ENCODE results near the gene OLFML2A. TPM values are rescaled to one million over a fixed set of nuclear protein-coding genes. Genes with fewer than 3 reads are reported as not detected.

Gene OLFML2A
- polyA plus RNA-seq, 4 donors = 23.5 to 34.5 (median 26.3) TPM

DNA sequence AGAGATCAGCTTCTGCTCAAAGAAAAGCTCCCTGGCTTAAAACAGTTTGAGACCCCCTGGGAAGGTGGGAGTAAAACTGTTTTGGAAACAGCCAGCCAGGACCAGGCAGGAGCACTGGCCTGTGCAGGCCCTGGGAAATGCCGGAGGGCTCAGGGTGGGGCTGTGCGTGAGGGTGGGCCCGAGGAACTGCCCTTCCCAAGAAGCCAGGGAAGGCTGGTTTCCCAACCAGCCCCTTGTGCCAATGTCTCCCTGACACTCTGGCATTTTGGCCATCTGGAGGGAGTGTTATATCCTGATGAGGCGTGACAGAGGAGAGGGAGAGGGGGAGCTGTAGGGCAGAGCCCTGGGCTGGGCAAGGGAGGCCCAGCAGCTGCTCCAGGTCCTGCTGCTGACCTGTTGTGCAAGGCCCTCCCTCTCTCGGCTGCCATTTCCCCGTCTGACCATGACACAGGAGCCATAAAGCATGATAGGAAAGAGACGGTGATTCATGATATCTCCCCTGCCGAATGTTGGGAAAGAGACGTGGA lies 16.1 kb downstream of the OLFML2A start:
- DNase-seq (ENCODE audit: low read depth in 4 of 4, low spot score in 3 of 4) = no peak

DNA sequence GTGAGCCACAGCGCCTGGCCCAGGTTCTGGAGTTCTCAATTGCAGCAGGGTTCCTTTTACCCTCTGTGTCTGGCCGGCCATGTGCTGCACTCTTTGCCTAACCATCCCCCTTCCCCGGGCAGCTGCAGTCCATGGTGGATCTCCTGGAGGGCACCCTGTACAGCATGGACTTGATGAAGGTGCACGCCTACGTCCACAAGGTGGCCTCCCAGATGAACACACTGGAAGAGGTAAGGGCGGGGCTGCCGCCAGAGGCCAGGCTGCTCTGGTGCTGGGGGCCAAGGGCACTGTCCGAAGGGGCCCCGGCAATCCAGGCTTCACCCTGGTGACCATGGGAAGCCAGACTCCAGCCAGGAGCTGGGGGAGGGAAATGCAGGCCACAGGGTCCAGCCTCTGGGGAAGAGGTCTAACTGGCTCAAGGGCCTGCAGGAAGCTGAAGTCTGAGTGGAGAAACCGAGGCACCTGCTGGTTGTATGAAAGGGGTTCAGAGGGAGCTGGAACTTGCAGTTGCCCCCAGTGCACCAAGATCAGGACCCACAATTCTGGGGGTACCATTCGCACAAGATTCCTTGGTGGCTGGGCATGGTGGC lies 18.1 kb downstream of the OLFML2A start:
- no peak for DNase-seq (ENCODE audit: low read depth in 4 of 4, low spot score in 3 of 4)

- DNase-seq (ENCODE audit: low read depth in 4 of 4, low spot score in 3 of 4) = no peak
Observed at GRCh38 chr9:124795881-124796431, 19.0 kb downstream of the OLFML2A start.

DNA sequence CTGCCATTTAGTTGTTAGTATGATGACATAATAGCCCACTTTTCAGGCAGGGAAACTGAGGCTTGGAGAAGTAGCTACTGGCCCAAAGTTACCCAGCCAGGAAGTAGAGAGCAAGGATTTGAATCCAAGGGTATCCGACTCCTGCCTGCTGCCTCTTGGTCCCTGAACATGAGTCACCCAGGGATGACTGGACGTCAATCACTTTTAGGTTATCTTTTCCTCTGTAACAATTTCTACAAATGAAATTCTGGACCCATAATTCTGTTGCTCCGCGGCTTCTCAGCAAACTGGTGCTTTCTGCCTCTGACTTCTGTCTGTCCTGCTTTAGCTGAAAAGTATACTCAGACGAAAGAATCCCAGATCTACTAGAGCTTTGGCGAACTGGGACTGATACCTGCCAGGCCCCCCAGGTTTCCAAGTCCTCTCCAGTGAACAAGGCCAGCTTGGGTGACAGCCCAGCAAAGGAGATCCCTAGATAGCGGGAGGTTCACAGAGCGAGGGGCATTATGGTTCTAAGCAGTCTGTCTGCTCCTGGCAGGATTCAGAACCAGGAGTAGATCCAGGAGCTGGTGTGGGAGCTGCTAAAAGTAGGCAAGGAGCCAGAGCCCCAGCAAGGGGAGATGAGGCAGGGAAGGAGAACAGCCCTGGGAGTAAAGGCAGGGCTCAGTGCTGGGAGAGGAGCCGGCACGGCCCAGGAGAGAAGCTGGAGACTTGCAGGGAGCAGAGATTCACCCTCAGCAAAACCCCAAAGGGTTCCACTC lies 20.6 kb downstream of the OLFML2A start:
- DNase-seq (ENCODE audit: low read depth in 4 of 4, low spot score in 3 of 4) = no peak

- no peak for DNase-seq (ENCODE audit: low read depth in 4 of 4, low spot score in 3 of 4)
Observed at GRCh38 chr9:124799274-124800006, 22.5 kb downstream of the OLFML2A start.

- DNase-seq (ENCODE audit: low read depth in 4 of 4, low spot score in 3 of 4) = no peak
Observed at GRCh38 chr9:124800306-124801259, 23.6 kb downstream of the OLFML2A start.

- no peak for DNase-seq (ENCODE audit: low read depth in 4 of 4, low spot score in 3 of 4)
Observed at GRCh38 chr9:124801356-124801755, 24.4 kb downstream of the OLFML2A start.

DNA sequence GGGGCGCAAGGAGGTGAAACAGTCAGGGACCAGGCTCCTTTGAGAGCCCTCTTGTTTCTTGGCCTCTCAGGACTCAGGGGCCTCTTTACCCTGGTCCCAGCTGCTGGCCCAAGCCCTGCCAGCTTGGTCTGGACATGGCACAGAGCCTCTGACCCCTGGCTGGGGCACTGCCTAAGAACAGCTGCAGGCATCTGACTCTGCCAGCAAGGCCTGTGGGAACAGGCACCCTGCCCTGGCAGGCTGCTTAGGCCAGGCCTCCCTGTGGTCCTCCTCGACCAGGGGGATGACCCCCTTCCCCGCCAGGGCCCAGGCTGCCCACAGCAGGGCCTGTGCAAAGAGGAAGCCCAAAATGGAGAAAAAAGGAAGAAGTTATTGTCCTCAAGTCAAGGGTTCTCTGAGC lies 25.5 kb downstream of the OLFML2A start:
- DNase-seq (ENCODE audit: low read depth in 4 of 4, low spot score in 3 of 4) = no peak

GRCh38 chr9:124803911-124804310 lies 27.0 kb downstream of the OLFML2A start:
- DNase-seq (ENCODE audit: low read depth in 4 of 4, low spot score in 3 of 4) = no peak

GRCh38 chr9:124805186-124805585 lies 28.3 kb downstream of the OLFML2A start:
- no peak for DNase-seq (ENCODE audit: low read depth in 4 of 4, low spot score in 3 of 4)

DNA sequence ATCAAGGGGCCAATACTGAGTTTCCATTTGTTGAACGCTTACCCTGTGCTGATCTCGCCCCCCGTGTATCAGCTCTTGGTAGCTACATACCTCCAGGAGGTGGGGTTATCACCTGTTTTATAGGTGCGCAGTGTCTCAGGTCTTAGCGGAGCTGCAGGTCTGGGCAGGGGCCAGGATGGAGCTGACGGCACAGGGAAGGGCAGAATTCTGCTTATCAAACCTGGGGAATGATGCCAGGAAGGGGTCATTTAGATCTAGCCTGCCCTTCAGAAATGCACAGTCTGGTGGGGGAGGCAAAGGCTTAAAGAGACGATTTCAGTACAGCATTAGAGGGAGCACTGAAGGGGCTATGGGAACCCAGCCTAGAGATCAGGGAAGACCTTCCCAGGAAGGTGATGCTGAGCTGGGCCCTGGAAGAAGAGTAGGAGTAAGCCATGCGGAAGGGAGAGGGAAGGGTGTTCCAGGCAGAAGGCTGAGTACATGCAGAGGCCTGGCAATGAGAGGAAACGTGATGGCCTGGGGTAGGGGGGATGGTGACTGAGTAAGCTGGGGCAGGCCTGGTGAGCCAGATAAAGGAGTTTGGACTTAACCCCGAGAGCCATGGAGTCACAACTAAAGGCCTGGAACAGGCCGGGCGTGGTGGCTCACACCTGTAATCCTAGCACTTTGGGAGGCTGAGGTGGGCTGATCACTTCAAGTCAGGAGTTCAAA lies 31.5 kb downstream of the OLFML2A start:
- DNase-seq (ENCODE audit: low read depth in 4 of 4, low spot score in 3 of 4) = no peak

GRCh38 chr9:124809211-124809610 lies 32.3 kb downstream of the OLFML2A start:
- DNase-seq (ENCODE audit: low read depth in 4 of 4, low spot score in 3 of 4) = no peak

GRCh38 chr9:124809741-124810500 lies 33.0 kb downstream of the OLFML2A start:
- DNase-seq (ENCODE audit: low read depth in 4 of 4, low spot score in 3 of 4) = no peak

DNA sequence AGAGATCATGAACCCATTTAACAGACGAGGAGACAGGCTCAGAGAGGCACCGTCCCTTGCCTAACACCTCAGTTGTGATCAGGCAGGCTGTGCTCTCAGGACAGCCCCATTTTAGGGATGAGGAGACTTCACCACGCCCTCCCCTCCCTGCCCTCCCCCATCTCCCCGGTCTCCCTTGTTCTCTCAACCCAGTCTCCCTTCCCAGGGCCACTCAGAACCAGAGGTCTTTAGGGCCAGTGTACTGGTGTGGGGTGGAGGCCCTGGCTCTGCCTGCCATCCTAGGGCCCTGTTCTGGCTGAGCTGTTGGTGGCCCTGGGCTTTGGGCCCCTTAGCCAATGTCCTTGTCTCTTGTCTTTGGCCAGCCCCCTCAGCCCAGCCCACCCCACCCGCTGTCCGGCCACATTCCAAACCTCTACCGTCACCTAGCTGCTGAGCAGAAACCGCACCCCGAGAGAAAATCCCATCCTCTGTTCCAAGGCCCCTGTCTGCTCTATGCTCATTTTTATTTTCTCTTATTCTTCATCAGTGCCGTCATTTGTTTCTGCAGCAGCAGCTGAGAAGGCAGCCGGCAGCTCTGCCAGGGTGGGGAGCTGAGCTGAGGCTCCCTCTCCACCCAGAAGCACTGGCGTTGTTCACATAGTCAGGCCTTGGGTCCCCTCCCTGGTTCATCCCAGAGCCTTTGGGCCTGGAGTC lies 33.9 kb downstream of the OLFML2A start:
- no peak for DNase-seq (ENCODE audit: low read depth in 4 of 4, low spot score in 3 of 4)

GRCh38 chr9:124812441-124812876 lies 35.5 kb downstream of the OLFML2A start:
- no peak for DNase-seq (ENCODE audit: low read depth in 4 of 4, low spot score in 3 of 4)

GRCh38 chr9:124813041-124813440 lies 36.1 kb downstream of the OLFML2A start:
- no peak for DNase-seq (ENCODE audit: low read depth in 4 of 4, low spot score in 3 of 4)

DNA sequence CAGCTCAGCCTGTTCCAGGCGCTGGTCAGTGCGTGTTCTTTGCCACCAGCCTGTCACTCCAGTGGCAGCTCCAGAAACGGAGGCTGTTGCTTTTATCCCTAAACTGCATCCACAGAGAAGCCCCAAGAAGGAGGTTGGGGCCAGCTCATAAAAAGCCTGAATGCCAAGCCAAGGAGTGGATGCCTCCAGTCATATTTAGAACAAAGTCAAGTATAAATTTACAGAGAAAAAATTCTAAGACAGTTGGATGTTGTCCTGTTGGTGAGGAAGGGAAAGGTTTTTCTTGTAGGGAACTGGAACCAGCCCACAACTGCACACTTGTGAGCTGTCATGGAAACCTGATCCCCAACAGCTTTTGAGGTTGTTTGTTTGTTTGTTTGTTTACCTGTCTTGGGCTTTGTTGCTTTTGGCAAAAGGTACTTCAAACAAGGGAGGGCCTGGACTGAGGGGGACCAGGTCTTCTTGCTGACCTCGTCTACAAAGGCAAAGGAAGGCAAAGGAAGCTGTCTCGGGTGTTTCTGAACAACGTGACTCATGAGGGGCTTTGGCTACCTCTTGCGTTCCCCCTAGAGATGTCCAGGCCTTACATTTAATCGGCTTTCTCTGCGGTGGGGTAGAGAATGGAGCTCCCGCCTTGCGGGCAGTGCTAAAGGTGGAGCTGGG lies 36.7 kb downstream of the OLFML2A start:
- no peak for DNase-seq (ENCODE audit: low read depth in 4 of 4, low spot score in 3 of 4)

DNA sequence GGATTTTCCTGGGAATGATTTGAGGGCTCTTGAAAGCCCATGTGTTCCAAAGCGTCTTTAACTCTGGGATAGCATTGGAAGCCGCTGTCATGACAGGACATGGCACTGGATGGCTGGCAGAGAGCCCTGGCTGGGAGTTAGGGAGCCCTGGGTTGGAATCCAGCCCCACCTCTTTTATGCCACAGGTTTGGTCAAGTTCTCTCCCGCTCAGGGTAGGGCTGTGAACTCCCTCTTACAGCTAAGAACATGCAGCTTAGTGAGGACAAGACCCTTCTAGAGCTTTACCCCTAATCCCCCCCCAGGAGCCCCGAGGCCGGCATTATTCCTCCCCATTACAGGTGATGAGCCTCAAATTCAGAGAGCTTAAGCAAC lies 37.2 kb downstream of the OLFML2A start:
- DNase-seq (ENCODE audit: low read depth in 4 of 4, low spot score in 3 of 4) = no peak

Data from right renal pelvis (tissue), 4 donors.